ENCODE data around the gene WWOX. TPM values are rescaled to one million over a fixed set of nuclear protein-coding genes. Genes with fewer than 3 reads are reported as not detected.

WWOX gene
- 10.9 and 14.6 TPM in 2 replicates for total RNA-seq

DNA sequence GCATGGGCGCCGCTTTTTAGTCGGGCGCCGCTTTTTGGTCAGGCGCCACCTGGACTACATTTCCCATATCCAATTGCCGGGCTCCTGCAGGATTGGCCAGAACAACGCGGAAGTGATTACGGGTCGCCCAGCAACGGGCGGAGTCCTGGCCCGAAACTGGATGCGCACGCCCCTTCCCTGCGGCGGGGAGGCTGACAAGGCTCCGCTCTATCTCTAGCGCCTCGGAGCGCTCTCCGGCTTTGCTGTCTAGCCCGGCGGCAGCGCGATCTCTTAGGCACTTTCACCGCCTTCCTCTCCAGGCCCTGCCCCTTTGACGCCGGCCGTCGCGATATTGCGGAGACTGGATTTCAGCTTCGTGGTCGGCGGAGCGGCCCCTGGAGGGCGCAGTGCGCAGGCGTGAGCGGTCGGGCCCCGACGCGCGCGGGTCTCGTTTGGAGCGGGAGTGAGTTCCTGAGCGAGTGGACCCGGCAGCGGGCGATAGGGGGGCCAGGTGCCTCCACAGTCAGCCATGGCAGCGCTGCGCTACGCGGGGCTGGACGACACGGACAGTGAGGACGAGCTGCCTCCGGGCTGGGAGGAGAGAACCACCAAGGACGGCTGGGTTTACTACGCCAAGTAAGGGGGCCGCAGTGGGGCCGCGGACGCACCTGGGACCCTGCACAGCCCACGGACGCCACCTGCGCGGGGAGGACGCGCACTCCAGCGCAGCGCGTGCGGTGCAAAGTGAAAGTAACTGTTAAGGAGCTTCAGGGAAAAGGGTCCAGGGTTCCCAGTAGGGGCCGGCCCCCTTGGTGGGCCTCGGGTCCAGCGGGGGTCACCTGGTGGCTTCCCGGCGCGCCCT is at the start of gene WWOX:
WWOX (plus strand) TSS at position 384 of the 841 bp plus-strand sequence.

Other genes starting within 250 kb of the WWOX start
- not detected in 2 replicates for gene CLEC3A, start 77.1 kb upstream of the WWOX start, total RNA-seq

Data from endothelial cell of coronary artery (primary cell).